GM12872 (cell line): ENCODE results near the gene SPINDOC.

Source experiments
- CTCF ChIP-seq: IDR thresholded peaks from 3 replicates; pipeline ENCODE4 v1.5.1; 2011; ENCODE audit warnings: low read depth, mild to moderate bottlenecking, low read length, moderate library complexity; ENCODE audit not compliant: insufficient read depth

The SPINDOC gene

GRCh38 chr11:63853476-63853875 lies 40.2 kb downstream of the SPINDOC start:
- TF ChIP-seq CTCF = no peak

GRCh38 chr11:63854696-63855095 lies 41.4 kb downstream of the SPINDOC start:
- TF ChIP-seq CTCF = no peak

- no peak for TF ChIP-seq CTCF
Measured at GRCh38 chr11:63855975-63856374, 42.7 kb downstream of the SPINDOC start.

- TF ChIP-seq CTCF = no peak
Measured at GRCh38 chr11:63858628-63859550, 45.6 kb downstream of the SPINDOC start.

- no peak for TF ChIP-seq CTCF
Measured at GRCh38 chr11:63862923-63863322, 49.7 kb downstream of the SPINDOC start.

GRCh38 chr11:63866211-63866610 lies 53.0 kb downstream of the SPINDOC start:
- TF ChIP-seq CTCF = no peak

- TF ChIP-seq CTCF = no peak
Measured at GRCh38 chr11:63867511-63867910, 54.3 kb downstream of the SPINDOC start.
